GM19395 (cell line): ENCODE measurements around the gene CFLAR.

Source experiments
- ATAC-seq: cut with Tn5 transposase; IDR thresholded peaks from one replicate; pipeline ENCODE4 v1.9.1; 2021; ENCODE audit warnings: mild to moderate bottlenecking, moderate library complexity; ENCODE audit not compliant: unreplicated experiment

The CFLAR gene

GRCh38 chr2:201116115-201116958 lies at the start of gene CFLAR:
Gene CFLAR, plus strand, starts transcription at chr2:201116164. Its CDS starts 13,702 bp downstream, at chr2:201129866.
- ATAC-seq: peak; percentile 35

GRCh38 chr2:201070948-201071478 lies 45.0 kb upstream of the CFLAR start:
- peak; percentile 15 for ATAC-seq

GRCh38 chr2:201071479-201072200 lies 44.3 kb upstream of the CFLAR start, which contains the start of the genes HYCC2 and NDUFB3:
Gene HYCC2, minus strand, starts transcription at chr2:201071671. Its CDS starts 47,662 bp downstream, at chr2:201024009.
Gene NDUFB3, plus strand, starts transcription at chr2:201072001. Its CDS starts 6,882 bp downstream, at chr2:201078883.
- peak; percentile 99 for ATAC-seq

- peak; percentile 4 for ATAC-seq
These were observed 43.8 kb upstream of the CFLAR start for GRCh38 chr2:201072201-201072530.

GRCh38 chr2:201073071-201073470 lies 42.9 kb upstream of the CFLAR start:
- ATAC-seq: no peak

- ATAC-seq: no peak
These were observed 41.0 kb upstream of the CFLAR start for GRCh38 chr2:201074996-201075395.

- no peak for ATAC-seq
These were observed 31.1 kb upstream of the CFLAR start for GRCh38 chr2:201084863-201085262.

GRCh38 chr2:201090574-201090973 lies 25.4 kb upstream of the CFLAR start:
- no peak for ATAC-seq

- no peak for ATAC-seq
These were observed 22.4 kb upstream of the CFLAR start for GRCh38 chr2:201093573-201093972.

GRCh38 chr2:201100497-201100896 lies 15.5 kb upstream of the CFLAR start:
- no peak for ATAC-seq

- ATAC-seq: no peak
These were observed 10.2 kb upstream of the CFLAR start for GRCh38 chr2:201105759-201106158.

- no peak for ATAC-seq
These were observed 8.3 kb upstream of the CFLAR start for GRCh38 chr2:201107624-201108023.

- ATAC-seq: no peak
These were observed 7.6 kb upstream of the CFLAR start for GRCh38 chr2:201108341-201108740.

GRCh38 chr2:201109186-201109585 lies 6.8 kb upstream of the CFLAR start:
- ATAC-seq: no peak

- ATAC-seq: no peak
These were observed 5.3 kb upstream of the CFLAR start for GRCh38 chr2:201110615-201111014.

GRCh38 chr2:201111096-201111495 lies 4.9 kb upstream of the CFLAR start:
- ATAC-seq: no peak

GRCh38 chr2:201114350-201114749 lies 1.6 kb upstream of the CFLAR start:
- ATAC-seq: no peak

- ATAC-seq: no peak
These were observed 1.1 kb upstream of the CFLAR start for GRCh38 chr2:201114846-201115245.

GRCh38 chr2:201116959-201117734 lies 1.2 kb downstream of the CFLAR start:
- ATAC-seq: peak; percentile 28

- peak; percentile 0 for ATAC-seq
These were observed 1.8 kb downstream of the CFLAR start for GRCh38 chr2:201117735-201118094.
